HG03439 (cell line): ENCODE data around the gene FBXW8.

ENCODE experiments used
- ATAC-seq: cut with Tn5 transposase; IDR thresholded peaks from one replicate; pipeline ENCODE4 v1.9.1; 2021; ENCODE audit warnings: mild to moderate bottlenecking, moderate library complexity; ENCODE audit not compliant: unreplicated experiment

FBXW8 gene

GRCh38 chr12:117018276-117018675 lies 107.5 kb downstream of the FBXW8 start:
- ATAC-seq, result no peak

GRCh38 chr12:117018685-117019084 lies 107.9 kb downstream of the FBXW8 start:
- ATAC-seq, result no peak

GRCh38 chr12:117019866-117020265 lies 109.1 kb downstream of the FBXW8 start:
- ATAC-seq, result no peak

GRCh38 chr12:117020536-117021220 lies 109.9 kb downstream of the FBXW8 start:
- ATAC-seq, result no peak

GRCh38 chr12:117022465-117022864 lies 111.7 kb downstream of the FBXW8 start:
- no peak for ATAC-seq

GRCh38 chr12:117023998-117024960 lies 113.5 kb downstream of the FBXW8 start:
- no peak for ATAC-seq

GRCh38 chr12:117024961-117025480 lies 114.3 kb downstream of the FBXW8 start:
- no peak for ATAC-seq

GRCh38 chr12:117025481-117026151 lies 114.9 kb downstream of the FBXW8 start:
- ATAC-seq, result peak; percentile 61

- no peak for ATAC-seq
These were observed 115.6 kb downstream of the FBXW8 start for GRCh38 chr12:117026343-117026742.

- ATAC-seq, result no peak
These were observed 116.1 kb downstream of the FBXW8 start for GRCh38 chr12:117026921-117027250.

GRCh38 chr12:117027251-117028086 lies 116.7 kb downstream of the FBXW8 start:
- no peak for ATAC-seq

GRCh38 chr12:117028254-117028653 lies 117.5 kb downstream of the FBXW8 start:
- ATAC-seq, result no peak

- ATAC-seq, result no peak
These were observed 119.6 kb downstream of the FBXW8 start for GRCh38 chr12:117030187-117030900.

GRCh38 chr12:117031843-117032592 lies 121.3 kb downstream of the FBXW8 start:
- ATAC-seq, result no peak

GRCh38 chr12:117032593-117033381 lies 122.0 kb downstream of the FBXW8 start:
- ATAC-seq, result no peak

- ATAC-seq, result no peak
These were observed 122.9 kb downstream of the FBXW8 start for GRCh38 chr12:117033382-117034221.

GRCh38 chr12:117034249-117034648 lies 123.5 kb downstream of the FBXW8 start:
- no peak for ATAC-seq
